Lower leg skin (tissue), 3 donors: ENCODE measurements around the gene PDS5A.

Experiments
- CTCF ChIP-seq, 3 donors: fragments of 450-650 bp; IDR thresholded peaks; one replicate each; pipeline ENCODE4 v1.5.1; 2016; ENCODE audit warnings: antibody characterized with exemption in 3 of 3, mild to moderate bottlenecking in 3 of 3, moderate library complexity in 2 of 3
- POLR2A ChIP-seq, 2 donors: fragments of 450-650 bp; IDR thresholded peaks; one replicate each; pipeline ENCODE4 v1.6.1; 2016 to 2017; ENCODE audit warnings: antibody characterized with exemption in 2 of 2, mild to moderate bottlenecking in 1 of 2, moderate library complexity in 1 of 2

GRCh38 chr4:39976945-39977488, 694 bp downstream of the PDS5A start:
- TF ChIP-seq CTCF (IDR thresholded peaks at IDR 0.05) (no peak), POLR2A (IDR thresholded peaks at IDR 0.05) (no peak)
